ENCODE data around the gene FBXL20.
"Not testable (repeated sequence)": the region's sequence is repeated elsewhere in the genome, so short reads cannot be mapped to it uniquely, and the experiment has no call there.

Gene FBXL20

GRCh38 chr17:39327109-39327508 lies 74.3 kb downstream of the FBXL20 start:
- DNase-seq (ENCODE audit: low read depth): no peak

- DNase-seq (ENCODE audit: low read depth): no peak
Observed at GRCh38 chr17:39325528-39326240, 75.7 kb downstream of the FBXL20 start.

- DNase-seq (ENCODE audit: low read depth): no peak
Observed at GRCh38 chr17:39318636-39319035, 82.8 kb downstream of the FBXL20 start.

GRCh38 chr17:39306509-39307212 lies 94.8 kb downstream of the FBXL20 start:
- DNase-seq (ENCODE audit: low read depth): no peak

GRCh38 chr17:39305978-39306377 lies 95.4 kb downstream of the FBXL20 start:
- no peak for DNase-seq (ENCODE audit: low read depth)

GRCh38 chr17:39304188-39304587 lies 97.2 kb downstream of the FBXL20 start:
- no peak for DNase-seq (ENCODE audit: low read depth)

GRCh38 chr17:39294060-39294459 lies 107.4 kb downstream of the FBXL20 start:
- DNase-seq (ENCODE audit: low read depth): no peak

GRCh38 chr17:39292546-39292945 lies 108.9 kb downstream of the FBXL20 start:
- not testable (repeated sequence) for DNase-seq (ENCODE audit: low read depth)

GRCh38 chr17:39286513-39286912 lies 114.9 kb downstream of the FBXL20 start:
- DNase-seq (ENCODE audit: low read depth): not testable (repeated sequence)

- no peak for DNase-seq (ENCODE audit: low read depth)
Observed at GRCh38 chr17:39284685-39285084, 116.7 kb downstream of the FBXL20 start.

- no peak for DNase-seq (ENCODE audit: low read depth)
Observed at GRCh38 chr17:39283896-39284295, 117.5 kb downstream of the FBXL20 start.

GRCh38 chr17:39283098-39283497 lies 118.3 kb downstream of the FBXL20 start:
- no peak for DNase-seq (ENCODE audit: low read depth)

GRCh38 chr17:39281806-39282205 lies 119.6 kb downstream of the FBXL20 start:
- DNase-seq (ENCODE audit: low read depth): no peak

- not testable (repeated sequence) for DNase-seq (ENCODE audit: low read depth)
Observed at GRCh38 chr17:39278246-39278645, 123.2 kb downstream of the FBXL20 start.

- no peak for DNase-seq (ENCODE audit: low read depth)
Observed at GRCh38 chr17:39277110-39277509, 124.3 kb downstream of the FBXL20 start.

- no peak for DNase-seq (ENCODE audit: low read depth)
Observed at GRCh38 chr17:39276113-39276512, 125.3 kb downstream of the FBXL20 start.

GRCh38 chr17:39271546-39271945 lies 129.9 kb downstream of the FBXL20 start:
- DNase-seq (ENCODE audit: low read depth): no peak

GRCh38 chr17:39270923-39271322 lies 130.5 kb downstream of the FBXL20 start:
- no peak for DNase-seq (ENCODE audit: low read depth)

- no peak for DNase-seq (ENCODE audit: low read depth)
Observed at GRCh38 chr17:39264119-39264518, 137.3 kb downstream of the FBXL20 start.

- no peak for DNase-seq (ENCODE audit: low read depth)
Observed at GRCh38 chr17:39261286-39261685, 140.1 kb downstream of the FBXL20 start.

GRCh38 chr17:39252788-39253460 lies 148.5 kb downstream of the FBXL20 start:
- no peak for DNase-seq (ENCODE audit: low read depth)

- DNase-seq (ENCODE audit: low read depth): no peak
Observed at GRCh38 chr17:39251997-39252396, 149.4 kb downstream of the FBXL20 start.

GRCh38 chr17:39250076-39250475 lies 151.3 kb downstream of the FBXL20 start:
- not testable (repeated sequence) for DNase-seq (ENCODE audit: low read depth)

Measured in T-helper 22 cell (primary cell).